OCI-M2 (cell line): Measurements from ENCODE around the gene HRC.

ENCODE experiments used
- DNase-seq: peaks from one replicate; lab custom pipeline; 2025; ENCODE audit not compliant: unreplicated experiment; lab: John Stamatoyannopoulos, UW

HRC gene

GRCh38 chr19:49117677-49118564 lies 37.3 kb downstream of the HRC start:
- DNase-seq: no peak

- no peak for DNase-seq
Observed at GRCh38 chr19:49116544-49116943, 38.7 kb downstream of the HRC start.

- DNase-seq: no peak
Observed at GRCh38 chr19:49114630-49115363, 40.4 kb downstream of the HRC start.

GRCh38 chr19:49113762-49114629 lies 41.2 kb downstream of the HRC start, which contains the start of gene LIN7B:
Gene LIN7B, plus strand, starts transcription at chr19:49114370. Its CDS starts 35 bp downstream, at chr19:49114405.
- peak; percentile 81 for DNase-seq

GRCh38 chr19:49111218-49111998 lies 43.8 kb downstream of the HRC start:
- DNase-seq: no peak

- no peak for DNase-seq
Observed at GRCh38 chr19:49110567-49110966, 44.6 kb downstream of the HRC start.

GRCh38 chr19:49109569-49110233 lies 45.5 kb downstream of the HRC start:
- DNase-seq: no peak

GRCh38 chr19:49109051-49109450 lies 46.1 kb downstream of the HRC start:
- no peak for DNase-seq

DNA sequence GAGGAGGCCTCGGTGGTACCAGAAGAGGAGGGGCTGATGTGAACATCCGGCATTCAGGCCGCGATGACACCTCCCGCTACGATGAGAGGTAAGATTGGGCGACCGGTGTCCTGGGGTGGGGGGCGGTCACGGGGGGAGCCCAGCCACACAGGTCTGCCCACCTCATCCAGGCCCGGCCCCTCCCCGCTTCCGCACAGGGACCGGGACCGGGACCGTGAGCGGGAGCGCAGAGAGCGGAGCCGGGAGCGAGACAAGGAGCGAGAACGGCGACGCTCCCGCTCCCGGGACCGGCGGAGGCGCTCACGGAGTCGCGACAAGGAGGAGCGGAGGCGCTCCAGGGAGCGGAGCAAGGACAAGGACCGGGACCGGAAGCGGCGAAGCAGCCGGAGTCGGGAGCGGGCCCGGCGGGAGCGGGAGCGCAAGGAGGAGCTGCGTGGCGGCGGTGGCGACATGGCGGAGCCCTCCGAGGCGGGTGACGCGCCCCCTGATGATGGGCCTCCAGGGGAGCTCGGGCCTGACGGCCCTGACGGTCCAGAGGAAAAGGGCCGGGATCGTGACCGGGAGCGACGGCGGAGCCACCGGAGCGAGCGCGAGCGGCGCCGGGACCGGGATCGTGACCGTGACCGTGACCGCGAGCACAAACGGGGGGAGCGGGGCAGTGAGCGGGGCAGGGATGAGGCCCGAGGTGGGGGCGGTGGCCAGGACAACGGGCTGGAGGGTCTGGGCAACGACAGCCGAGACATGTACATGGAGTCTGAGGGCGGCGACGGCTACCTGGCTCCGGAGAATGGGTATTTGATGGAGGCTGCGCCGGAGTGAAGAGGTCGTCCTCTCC lies 47.4 kb downstream of the HRC start:
- DNase-seq: no peak

DNA sequence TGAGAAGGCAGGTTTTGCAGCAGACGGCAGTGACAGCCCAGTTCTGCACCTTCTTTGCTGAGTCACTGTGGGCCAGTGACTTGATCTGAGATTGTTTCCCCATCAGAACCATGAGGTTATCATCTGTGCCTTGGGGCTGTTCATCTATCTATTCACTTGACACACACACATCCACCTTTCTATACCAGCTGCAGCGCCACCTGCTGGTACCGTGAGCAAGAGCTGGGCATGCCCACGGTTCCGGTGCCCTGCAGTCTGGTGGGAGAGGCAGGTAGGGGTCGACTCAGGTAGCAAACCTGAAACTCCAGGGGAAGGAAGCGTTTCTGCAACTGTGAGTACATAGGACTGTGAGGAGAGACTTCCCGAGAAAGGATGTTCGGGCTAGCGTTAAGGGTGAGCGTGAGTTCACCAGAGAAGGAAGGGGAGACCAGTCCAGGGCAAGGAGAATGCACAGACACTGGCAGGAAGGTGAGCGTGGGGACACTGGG lies 48.5 kb downstream of the HRC start:
- DNase-seq: no peak

DNA sequence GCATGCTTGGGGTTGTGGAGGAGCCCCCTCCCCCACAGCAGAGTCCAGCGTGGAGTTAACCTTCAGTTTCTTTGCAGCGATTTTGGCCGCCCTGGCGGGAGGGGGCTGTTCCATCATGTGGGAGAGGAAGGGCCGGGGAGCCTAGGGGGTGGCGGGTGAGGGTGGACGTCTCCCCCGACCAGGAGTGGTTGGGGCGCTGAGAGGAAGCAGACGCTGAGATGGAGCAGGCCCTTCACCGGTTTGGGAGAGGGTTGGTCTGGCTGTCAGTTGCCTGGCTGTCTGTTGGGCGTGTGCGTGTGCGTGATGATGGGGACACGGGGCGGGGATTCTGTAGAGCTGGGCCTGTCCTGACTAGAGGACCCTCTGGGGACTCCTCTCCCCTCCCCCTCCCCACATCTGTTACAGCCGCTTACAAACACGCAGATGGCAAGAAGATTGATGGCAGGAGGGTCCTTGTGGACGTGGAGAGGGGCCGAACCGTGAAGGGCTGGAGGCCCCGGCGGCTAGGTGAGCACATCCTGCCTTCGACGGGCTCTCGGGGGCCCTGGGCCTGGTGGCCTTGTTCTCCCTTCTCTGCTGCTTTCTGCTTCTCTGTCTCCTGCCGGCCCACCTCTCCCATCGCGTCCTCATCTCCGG lies 50.8 kb downstream of the HRC start:
- no peak for DNase-seq

DNA sequence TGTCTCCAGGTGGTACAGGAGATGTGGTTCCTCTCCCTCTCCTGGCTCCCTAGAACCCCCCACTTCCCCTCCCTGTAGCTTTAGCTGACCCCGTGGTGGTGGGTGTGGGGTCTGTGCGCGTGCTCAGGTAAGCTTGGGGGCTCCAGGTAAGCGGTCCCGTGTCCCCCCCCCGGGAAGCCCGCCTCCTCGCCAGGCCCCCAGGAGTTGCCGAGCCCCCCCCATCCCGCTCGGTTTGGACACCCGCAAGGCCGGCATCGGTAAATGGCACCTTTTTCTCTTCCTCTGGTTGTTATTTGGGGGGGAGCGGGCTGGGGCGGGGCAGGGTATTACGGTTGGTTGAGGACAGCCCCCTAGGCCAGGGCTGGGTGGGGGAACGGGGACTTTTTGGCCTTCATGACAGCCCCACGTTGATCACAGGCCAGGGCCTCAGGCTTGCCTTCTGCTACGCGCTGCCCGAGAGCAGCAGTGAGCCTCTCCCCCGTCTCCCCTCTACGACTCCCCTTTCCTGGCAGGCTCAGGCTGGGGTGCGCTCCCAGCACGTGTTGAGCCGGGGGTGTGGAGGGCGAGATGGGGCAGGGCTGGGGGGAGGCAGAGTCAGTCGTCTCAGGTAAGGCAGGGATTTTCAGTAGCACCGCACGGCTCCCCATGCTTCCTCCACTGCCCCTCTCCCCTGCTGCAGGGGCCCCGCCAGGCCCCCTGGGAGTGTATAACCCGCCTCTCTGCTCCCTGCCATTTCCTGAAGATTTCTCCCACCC lies 51.7 kb downstream of the HRC start:
- no peak for DNase-seq

- DNase-seq: no peak
Observed at GRCh38 chr19:49102303-49102702, 52.9 kb downstream of the HRC start.
